Esophagus squamous epithelium (tissue), 4 donors: ENCODE measurements around the gene SOX11.

ENCODE experiments used
- POLR2A ChIP-seq, 4 donors: fragments of 450-650 bp; IDR thresholded peaks; one replicate each; pipeline ENCODE4 v1.6.1; 2017; ENCODE audit warnings: antibody characterized with exemption in 4 of 4, mild to moderate bottlenecking in 4 of 4, moderate library complexity in 3 of 4
- TF ChIP-seq, protein P1 (sequence below), 6 experiments: fragments of 450-650 bp in 4 of 6; fragments of 200-600 bp in 2 of 6; sonication (generic) in 2 of 6; IDR thresholded peaks; one replicate each; pipeline ENCODE4 v1.5.1; 2016 to 2019; ENCODE audit warnings: antibody characterized with exemption in 6 of 6, mild to moderate bottlenecking in 4 of 6, moderate library complexity in 4 of 6

GRCh38 chr2:5736886-5737285, 44.7 kb downstream of the SOX11 start:
- TF ChIP-seq, protein P1, sequence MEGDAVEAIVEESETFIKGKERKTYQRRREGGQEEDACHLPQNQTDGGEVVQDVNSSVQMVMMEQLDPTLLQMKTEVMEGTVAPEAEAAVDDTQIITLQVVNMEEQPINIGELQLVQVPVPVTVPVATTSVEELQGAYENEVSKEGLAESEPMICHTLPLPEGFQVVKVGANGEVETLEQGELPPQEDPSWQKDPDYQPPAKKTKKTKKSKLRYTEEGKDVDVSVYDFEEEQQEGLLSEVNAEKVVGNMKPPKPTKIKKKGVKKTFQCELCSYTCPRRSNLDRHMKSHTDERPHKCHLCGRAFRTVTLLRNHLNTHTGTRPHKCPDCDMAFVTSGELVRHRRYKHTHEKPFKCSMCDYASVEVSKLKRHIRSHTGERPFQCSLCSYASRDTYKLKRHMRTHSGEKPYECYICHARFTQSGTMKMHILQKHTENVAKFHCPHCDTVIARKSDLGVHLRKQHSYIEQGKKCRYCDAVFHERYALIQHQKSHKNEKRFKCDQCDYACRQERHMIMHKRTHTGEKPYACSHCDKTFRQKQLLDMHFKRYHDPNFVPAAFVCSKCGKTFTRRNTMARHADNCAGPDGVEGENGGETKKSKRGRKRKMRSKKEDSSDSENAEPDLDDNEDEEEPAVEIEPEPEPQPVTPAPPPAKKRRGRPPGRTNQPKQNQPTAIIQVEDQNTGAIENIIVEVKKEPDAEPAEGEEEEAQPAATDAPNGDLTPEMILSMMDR (IDR thresholded peaks at IDR 0.05): no peak
- TF ChIP-seq POLR2A (IDR thresholded peaks at IDR 0.05): no peak
